Rectal smooth muscle tissue (tissue), 1 donor: ENCODE data around the gene BRSK1.
A peak's percentile ranks its signal among the peaks of the same experiment; 100 is the strongest.

Source experiments
- H3K27ac ChIP-seq: one replicate; pipeline ENCODE4 v1.7.0; 2013; ENCODE audit warnings: low read depth, low read length, inconsistent platforms
- H3K27me3 ChIP-seq: one replicate; pipeline ENCODE4 v1.7.0; 2013; ENCODE audit warnings: low read length; ENCODE audit not compliant: control insufficient read depth, insufficient read depth
- H3K36me3 ChIP-seq: one replicate; pipeline ENCODE4 v1.7.0; 2013; ENCODE audit warnings: low read length; ENCODE audit not compliant: control insufficient read depth, insufficient read depth
- H3K4me1 ChIP-seq: one replicate; pipeline ENCODE4 v1.7.0; 2013; ENCODE audit warnings: low read length; ENCODE audit not compliant: control insufficient read depth, insufficient read depth
- H3K4me3 ChIP-seq: one replicate; pipeline ENCODE4 v1.7.0; 2013; ENCODE audit warnings: low read length
- H3K9ac ChIP-seq: one replicate; pipeline ENCODE4 v1.7.0; 2013; ENCODE audit warnings: low read length

Gene BRSK1

DNA sequence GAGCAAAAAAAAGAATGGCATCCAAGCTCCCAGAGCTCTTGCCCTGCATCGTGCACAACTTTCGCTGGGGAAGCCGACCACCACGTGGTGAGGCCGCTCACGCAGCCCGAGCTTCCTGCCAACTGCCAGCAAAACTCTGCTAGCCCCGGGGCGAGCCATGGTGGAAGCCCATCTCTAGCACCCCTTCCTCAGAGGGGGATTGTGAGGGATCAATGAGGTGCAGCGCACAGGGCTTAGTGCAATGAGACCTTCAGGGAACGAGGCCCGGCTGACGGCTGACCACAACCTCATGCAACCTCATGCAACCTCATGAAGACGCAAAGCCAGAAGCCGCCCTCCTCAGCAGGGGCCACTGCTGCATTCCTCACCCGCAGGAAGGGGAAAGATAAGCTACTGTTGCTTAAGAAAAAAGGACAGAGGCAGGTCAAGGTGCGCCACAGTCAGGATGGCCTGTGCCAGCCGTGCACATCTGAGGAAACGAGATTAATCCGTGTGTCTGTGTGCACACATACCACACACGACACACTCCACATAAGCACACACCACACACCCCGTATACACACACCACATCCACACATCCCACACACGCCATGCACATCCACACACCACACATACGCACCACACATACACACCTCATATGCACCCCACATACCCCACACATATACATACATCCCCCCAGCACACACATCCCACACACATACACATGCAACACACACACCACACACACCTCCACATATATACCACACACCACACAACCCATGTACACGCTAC is 13.4 kb upstream of the BRSK1 start:
- no peaks in the 10 kb centered on the region for H3K4me1 ChIP-seq
- no peak overlapping the region for H3K27ac ChIP-seq
- no peak overlapping the region for H3K9ac ChIP-seq
- H3K27me3 ChIP-seq: no peaks in the 10 kb centered on the region
- H3K4me3 ChIP-seq: no peak overlapping the region
- peaks cover 9% of the 10 kb centered on the region for H3K36me3 ChIP-seq

- Histone ChIP-seq H3K4me1 (no peaks in the 10 kb centered on the region), H3K27ac (no peak overlapping the region), H3K36me3 (peaks cover 9% of the 10 kb centered on the region), H3K27me3 (no peaks in the 10 kb centered on the region), H3K4me3 (no peak overlapping the region), H3K9ac (no peak overlapping the region)
Measured at GRCh38 chr19:55272142-55272541, 11.7 kb upstream of the BRSK1 start.

DNA sequence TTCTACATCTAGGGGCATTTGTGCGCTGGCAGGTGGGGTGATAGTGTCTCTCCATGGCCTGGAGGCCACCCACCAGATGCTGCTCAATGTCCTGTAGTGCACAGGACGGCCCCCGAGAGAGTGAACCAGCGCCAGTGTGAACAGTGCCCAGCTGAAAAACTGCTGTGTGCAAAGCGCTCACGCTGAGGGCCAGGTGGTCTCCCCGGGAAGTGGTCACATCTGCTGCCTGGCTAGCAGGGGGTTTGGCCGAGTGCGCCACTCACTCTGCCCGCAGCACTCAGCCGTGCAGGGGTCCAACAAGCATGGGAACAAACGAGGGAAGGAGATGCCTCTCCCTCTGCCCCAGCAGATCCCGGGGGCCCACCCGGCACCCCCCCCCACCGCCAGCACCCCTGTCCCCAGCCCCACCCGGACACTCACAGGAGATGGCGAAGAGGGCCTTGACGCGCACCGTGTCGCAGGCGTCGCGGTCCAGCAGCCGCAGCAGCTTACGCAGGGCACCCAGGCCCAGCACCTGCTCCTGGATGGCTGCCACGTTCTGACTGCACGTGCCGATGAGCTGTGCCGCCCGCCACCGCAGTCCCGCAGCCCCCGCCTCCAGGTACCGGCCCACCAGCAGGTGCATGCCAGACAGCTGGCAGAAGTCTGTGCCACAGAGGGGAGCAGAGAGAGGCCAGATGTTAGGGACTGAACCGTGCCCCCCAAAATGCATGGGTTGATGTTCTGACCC is 9.7 kb upstream of the BRSK1 start:
- H3K27me3 ChIP-seq: no peaks in the 10 kb centered on the region
- H3K4me1 ChIP-seq: no peaks in the 10 kb centered on the region
- peaks cover 7% of the 10 kb centered on the region for H3K36me3 ChIP-seq
- no peak overlapping the region for H3K4me3 ChIP-seq
- H3K27ac ChIP-seq: no peak overlapping the region
- H3K9ac ChIP-seq: no peak overlapping the region

DNA sequence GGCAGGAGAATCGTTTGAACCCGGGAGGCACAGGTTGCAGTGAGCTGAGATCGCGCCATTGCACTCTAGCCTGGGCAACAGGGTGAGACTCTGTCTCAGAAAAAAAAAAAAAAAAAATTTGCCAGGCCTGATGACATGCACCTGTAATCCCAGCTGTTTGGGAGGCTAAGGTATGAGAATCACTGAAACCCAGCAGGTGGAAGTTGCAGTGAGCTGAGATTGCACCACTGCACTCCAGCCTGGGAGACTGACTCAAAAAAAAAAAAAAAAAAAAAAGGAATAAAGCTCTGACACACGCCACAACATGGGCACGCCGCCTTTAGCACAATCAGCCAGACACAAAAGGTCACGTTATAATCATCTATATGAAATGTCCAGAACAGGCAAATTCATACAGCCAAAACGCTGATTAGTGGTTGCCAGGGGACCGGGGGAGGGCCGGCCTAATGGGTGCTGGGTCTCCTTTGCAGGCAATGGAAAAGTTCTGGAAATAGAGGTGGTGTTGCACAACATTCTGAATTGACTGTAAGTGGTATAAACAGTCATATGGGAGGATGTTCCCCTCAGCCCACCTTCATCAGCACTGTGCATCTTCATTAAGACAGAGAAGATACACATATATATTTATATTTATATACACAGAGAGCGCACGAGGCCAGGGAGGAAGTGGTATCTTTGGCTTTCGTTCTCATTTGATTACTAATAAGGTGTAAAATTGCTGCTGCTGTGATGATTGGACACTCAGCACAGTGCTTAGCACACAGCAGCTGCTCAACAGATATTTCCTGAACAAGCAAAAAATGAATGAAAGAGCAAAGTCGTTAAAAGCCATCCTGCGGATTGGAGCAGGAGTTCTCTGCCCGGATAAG is 7.7 kb upstream of the BRSK1 start:
- Histone ChIP-seq H3K4me3 (no peak overlapping the region), H3K27me3 (no peaks in the 10 kb centered on the region), H3K27ac (no peak overlapping the region), H3K36me3 (peaks cover 7% of the 10 kb centered on the region), H3K9ac (no peak overlapping the region), H3K4me1 (peaks cover 4% of the 10 kb centered on the region)

DNA sequence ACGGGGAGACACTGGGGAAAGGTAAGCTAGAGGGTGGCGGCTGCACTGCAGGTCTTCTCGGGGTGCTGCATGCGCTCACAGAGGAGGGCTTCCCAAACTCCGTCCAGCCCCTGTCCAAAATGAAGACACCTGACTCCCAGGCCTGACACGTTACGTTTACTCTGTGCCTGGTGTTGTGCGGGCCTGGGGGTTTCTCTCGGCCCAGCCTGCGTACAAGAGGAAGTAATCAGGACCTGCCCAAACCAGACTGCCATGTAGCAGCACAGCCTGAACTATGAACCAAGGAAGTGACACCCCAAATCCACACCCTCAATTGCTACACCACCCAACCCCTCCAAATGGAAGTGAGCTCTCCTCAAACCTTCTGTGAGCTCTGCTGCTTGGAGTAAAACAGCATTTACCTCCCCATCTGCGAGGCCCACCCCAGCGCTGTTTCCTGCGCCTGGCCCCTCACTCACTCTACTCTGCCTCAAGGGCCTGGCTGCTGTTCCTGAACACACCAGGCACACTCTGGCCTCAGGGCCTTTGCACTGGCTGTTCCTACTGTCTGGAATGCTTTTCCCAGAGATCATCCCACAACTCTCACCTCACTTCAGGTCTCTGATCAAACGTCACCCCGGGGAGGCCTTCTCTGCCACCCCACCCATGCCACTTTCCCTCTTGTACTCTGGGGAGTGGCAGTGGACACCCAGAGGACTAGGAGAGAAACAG is 6.9 kb upstream of the BRSK1 start:
- H3K27me3 ChIP-seq: no peaks in the 10 kb centered on the region
- peaks cover 4% of the 10 kb centered on the region for H3K4me1 ChIP-seq
- peaks cover 7% of the 10 kb centered on the region for H3K36me3 ChIP-seq
- H3K4me3 ChIP-seq: no peak overlapping the region
- no peak overlapping the region for H3K9ac ChIP-seq
- H3K27ac ChIP-seq: no peak overlapping the region

DNA sequence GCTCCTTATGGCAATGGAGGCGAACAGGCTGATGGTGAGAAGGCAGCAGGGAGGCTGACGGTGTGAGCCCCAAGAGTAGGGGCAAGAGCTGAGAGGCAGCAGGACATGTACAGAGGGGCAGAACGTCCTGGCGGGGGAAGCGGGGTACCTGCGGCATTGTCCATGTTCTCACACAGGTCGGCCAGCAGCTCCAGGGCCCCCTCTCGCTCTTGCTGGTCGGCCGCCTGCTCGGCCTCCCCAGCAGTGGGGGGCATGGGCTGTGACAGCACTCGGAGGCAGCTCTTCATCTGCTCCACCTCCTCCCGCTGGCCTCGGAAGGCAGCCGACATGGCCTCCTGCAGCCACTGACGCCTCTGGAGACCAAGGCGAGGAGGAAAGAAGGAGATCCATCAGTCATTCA is 6.3 kb upstream of the BRSK1 start:
- Histone ChIP-seq H3K4me1 (peaks cover 4% of the 10 kb centered on the region), H3K4me3 (no peak overlapping the region), H3K9ac (no peak overlapping the region), H3K27ac (no peak overlapping the region), H3K36me3 (peaks cover 4% of the 10 kb centered on the region), H3K27me3 (no peaks in the 10 kb centered on the region)

GRCh38 chr19:55278391-55279135 is 5.2 kb upstream of the BRSK1 start:
- peaks cover 4% of the 10 kb centered on the region for H3K4me1 ChIP-seq
- H3K9ac ChIP-seq: no peak overlapping the region
- H3K4me3 ChIP-seq: peak overlapping the region; percentile 79
- H3K27me3 ChIP-seq: no peaks in the 10 kb centered on the region
- H3K27ac ChIP-seq: no peak overlapping the region
- no peaks in the 10 kb centered on the region for H3K36me3 ChIP-seq

DNA sequence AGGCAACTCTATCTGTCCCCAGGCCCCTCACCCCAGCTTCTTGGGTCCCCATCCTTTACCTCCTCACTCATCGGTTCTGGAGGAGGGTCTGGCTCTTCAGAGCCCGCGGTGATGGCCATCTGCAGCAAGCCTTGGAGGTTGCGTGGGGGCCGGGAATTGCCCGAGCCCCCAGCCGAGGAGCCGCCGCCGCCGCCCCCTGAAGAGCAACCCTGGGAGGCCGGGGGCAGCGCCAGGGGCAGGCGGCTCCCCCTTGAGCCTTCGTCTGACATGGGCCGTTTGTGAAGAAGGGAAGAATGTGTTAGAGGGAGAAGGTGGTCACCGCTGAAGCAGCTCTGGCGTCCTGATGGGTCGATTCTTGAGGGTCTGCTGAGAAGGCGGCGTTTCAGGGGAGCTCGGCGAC is 4.5 kb upstream of the BRSK1 start:
- H3K9ac ChIP-seq: peak overlapping the region; percentile 13
- H3K27ac ChIP-seq: peak overlapping the region; percentile 83
- H3K27me3 ChIP-seq: no peaks in the 10 kb centered on the region
- no peaks in the 10 kb centered on the region for H3K36me3 ChIP-seq
- peak overlapping the region; percentile 79 for H3K4me3 ChIP-seq
- H3K4me1 ChIP-seq: peaks cover 4% of the 10 kb centered on the region

- Histone ChIP-seq H3K9ac (peak within 1 kb of the TSS; percentile 49), H3K4me1 (peaks cover 4% of the 10 kb centered on the region), H3K4me3 (peak within 1 kb of the TSS; percentile 79), H3K36me3 (no peaks in the 10 kb centered on the region), H3K27ac (peak within 1 kb of the TSS; percentile 83), H3K27me3 (no peaks in the 10 kb centered on the region)
Measured at GRCh38 chr19:55279770-55280643, 3.8 kb upstream of the BRSK1 start, which contains the start of gene HSPBP1. Gene HSPBP1, minus strand, starts transcription at chr19:55280110. Its CDS starts 502 bp downstream, at chr19:55279608.

DNA sequence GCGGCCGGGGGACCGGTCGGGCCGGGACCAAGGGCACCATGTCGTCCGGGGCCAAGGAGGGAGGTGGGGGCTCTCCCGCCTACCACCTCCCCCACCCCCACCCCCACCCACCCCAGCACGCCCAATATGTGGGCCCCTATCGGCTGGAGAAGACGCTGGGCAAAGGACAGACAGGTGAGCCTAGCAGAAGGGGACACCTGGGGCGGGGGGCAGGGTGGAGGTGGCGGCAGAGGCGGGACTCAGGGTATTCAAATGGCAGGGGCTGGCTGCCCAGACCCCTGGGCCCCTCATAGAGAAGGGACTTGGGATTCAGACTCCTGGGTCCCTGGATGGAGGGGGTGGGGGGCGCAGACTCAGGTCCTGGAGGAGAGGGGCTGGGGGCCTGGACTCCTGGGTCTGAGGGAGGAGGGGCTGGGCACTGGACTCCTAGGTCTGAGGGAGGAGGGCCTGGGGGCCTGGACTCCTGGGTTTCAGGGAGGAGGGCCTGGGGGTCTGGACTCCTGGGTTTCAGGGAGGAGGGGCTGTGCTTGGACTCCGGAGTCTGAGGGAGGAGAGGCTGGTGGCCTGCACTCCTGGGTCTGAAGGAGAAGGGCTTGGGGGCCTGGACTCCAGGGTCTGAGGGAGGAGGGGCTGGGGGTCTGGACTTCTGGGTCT is 735 bp downstream of the BRSK1 start:
- no peak overlapping the region for H3K4me3 ChIP-seq
- no peaks in the 10 kb centered on the region for H3K36me3 ChIP-seq
- H3K27me3 ChIP-seq: no peaks in the 10 kb centered on the region
- H3K27ac ChIP-seq: peak overlapping the region; percentile 55
- H3K4me1 ChIP-seq: peaks cover 4% of the 10 kb centered on the region
- no peak overlapping the region for H3K9ac ChIP-seq
